Measurements from ENCODE around the gene SLC25A26. TPM values are rescaled to one million over a fixed set of nuclear protein-coding genes. Genes with fewer than 3 reads are reported as not detected.

The SLC25A26 gene
- total and polyA plus RNA-seq, 4 donors, result 19.8 to 23.4 (median 22.5) TPM

DNA sequence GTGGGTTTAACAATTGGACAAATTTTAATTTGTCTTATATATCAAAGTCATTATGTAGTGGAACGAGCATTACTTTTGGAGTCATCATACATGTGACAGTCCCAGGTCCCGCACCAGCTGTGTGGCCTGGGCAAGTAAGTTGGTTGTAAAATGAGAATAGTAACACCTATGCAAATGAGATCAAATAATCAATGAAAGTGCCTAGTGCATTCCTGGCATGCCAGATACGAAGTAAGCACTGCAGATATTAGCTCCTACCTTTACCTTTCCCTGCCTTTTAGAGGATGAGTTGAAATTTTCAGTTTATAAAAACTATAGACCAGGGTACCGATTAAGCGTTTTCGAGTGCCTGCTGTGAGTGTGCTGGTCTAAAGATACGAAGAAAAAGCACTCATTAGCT, 145.9 kb downstream of the SLC25A26 start:
- no peak for DNase-seq (ENCODE audit: low read depth in 4 of 6, low spot score in 6 of 6)
- Histone ChIP-seq H3K36me3 (ENCODE audit: control insufficient read depth, insufficient read depth, low read length) (peaks cover 8% of the 10 kb centered on the region), H3K27me3 (ENCODE audit: control insufficient read depth, insufficient read depth, low read length) (no peaks in the 10 kb centered on the region), H3K27ac (ENCODE audit: low read depth, low read length) (no peak overlapping the region), H3K4me3 (ENCODE audit: low read depth, low read length) (no peak overlapping the region), H3K9me3 (ENCODE audit: control insufficient read depth, insufficient read depth, low read length) (no peaks in the 10 kb centered on the region), H3K4me1 (ENCODE audit: control insufficient read depth, insufficient read depth, low read length) (no peaks in the 10 kb centered on the region)
- WGBS (ENCODE audit: insufficient coverage), result 93% methylated on average over 2 of the region's 7 CpGs

DNA sequence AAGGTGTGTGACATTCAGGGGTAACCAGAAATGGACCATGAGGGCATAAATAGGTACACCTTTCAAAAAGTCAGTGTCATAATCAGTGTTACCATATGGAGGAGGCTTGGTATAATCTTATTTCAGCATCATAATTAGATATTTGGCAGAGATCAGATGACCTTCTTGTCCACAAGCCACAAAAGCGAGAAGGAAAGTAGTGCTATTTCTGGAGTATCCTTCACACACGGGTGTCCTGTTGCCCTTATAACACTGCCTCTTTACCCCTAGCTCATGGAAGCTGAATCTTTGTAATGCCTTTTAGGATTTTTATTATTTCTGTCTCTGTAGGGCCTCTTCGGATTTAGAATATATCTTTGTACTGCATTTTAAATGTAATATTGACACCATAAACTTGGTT, 147.2 kb downstream of the SLC25A26 start:
- no peak for DNase-seq (ENCODE audit: low read depth in 4 of 6, low spot score in 6 of 6)
- no CpG with 5 or more reads among the region's 3 CpGs for WGBS (ENCODE audit: insufficient coverage)
- H3K36me3 ChIP-seq (ENCODE audit: control insufficient read depth, insufficient read depth, low read length), result peaks cover 10% of the 10 kb centered on the region

DNA sequence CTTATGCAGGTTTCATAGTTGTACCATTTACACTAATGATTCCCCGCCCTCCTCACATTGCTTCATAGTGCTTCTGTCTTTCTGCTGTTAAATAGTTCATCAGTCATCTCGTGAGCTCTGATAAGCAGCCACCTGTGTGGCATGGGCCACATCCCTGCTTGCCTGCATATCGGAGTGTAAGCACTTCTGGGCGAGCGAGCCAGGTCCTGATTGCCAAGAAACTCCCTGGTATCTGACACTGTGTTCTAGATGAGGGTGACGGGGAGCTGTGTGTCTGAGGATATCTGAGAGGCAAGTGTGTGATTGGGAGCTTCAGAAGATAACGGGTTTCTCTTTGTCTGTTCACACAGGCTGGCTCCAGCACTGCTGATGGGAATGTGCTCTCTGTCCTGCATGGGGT, 149.4 kb downstream of the SLC25A26 start:
- no peaks in the 10 kb centered on the region for H3K27me3 ChIP-seq (ENCODE audit: control insufficient read depth, insufficient read depth, low read length)
- peaks cover 10% of the 10 kb centered on the region for H3K36me3 ChIP-seq (ENCODE audit: control insufficient read depth, insufficient read depth, low read length)
- H3K4me3 ChIP-seq (ENCODE audit: low read depth, low read length), result no peak overlapping the region
- DNase-seq (ENCODE audit: low read depth in 4 of 6, low spot score in 6 of 6), result peak in 1 of 6 donors; percentile 24
- 79% methylated on average over 7 of the region's 7 CpGs for WGBS (ENCODE audit: insufficient coverage)
- H3K4me1 ChIP-seq (ENCODE audit: control insufficient read depth, insufficient read depth, low read length), result peaks cover 9% of the 10 kb centered on the region
- no peaks in the 10 kb centered on the region for H3K9me3 ChIP-seq (ENCODE audit: control insufficient read depth, insufficient read depth, low read length)
- H3K27ac ChIP-seq (ENCODE audit: low read depth, low read length), result no peak overlapping the region

More for the DNA sequence above, 147.2 kb downstream of the SLC25A26 start:
- no peak overlapping the region for H3K27ac ChIP-seq (ENCODE audit: low read depth, low read length)
- H3K4me3 ChIP-seq (ENCODE audit: low read depth, low read length), result no peak overlapping the region
- no peaks in the 10 kb centered on the region for H3K9me3 ChIP-seq (ENCODE audit: control insufficient read depth, insufficient read depth, low read length)
- H3K27me3 ChIP-seq (ENCODE audit: control insufficient read depth, insufficient read depth, low read length), result no peaks in the 10 kb centered on the region
- peaks cover 4% of the 10 kb centered on the region for H3K4me1 ChIP-seq (ENCODE audit: control insufficient read depth, insufficient read depth, low read length)

GRCh38 chr3:66371432-66371831, 150.6 kb downstream of the SLC25A26 start:
- no peak overlapping the region for H3K27ac ChIP-seq (ENCODE audit: low read depth, low read length)
- no peaks in the 10 kb centered on the region for H3K27me3 ChIP-seq (ENCODE audit: control insufficient read depth, insufficient read depth, low read length)
- H3K4me1 ChIP-seq (ENCODE audit: control insufficient read depth, insufficient read depth, low read length), result peaks cover 9% of the 10 kb centered on the region
- no peak overlapping the region for H3K4me3 ChIP-seq (ENCODE audit: low read depth, low read length)
- WGBS (ENCODE audit: insufficient coverage), result 58% methylated on average over 7 of the region's 7 CpGs
- H3K36me3 ChIP-seq (ENCODE audit: control insufficient read depth, insufficient read depth, low read length), result peaks cover 10% of the 10 kb centered on the region
- DNase-seq (ENCODE audit: low read depth in 4 of 6, low spot score in 6 of 6), result no peak
- H3K9me3 ChIP-seq (ENCODE audit: control insufficient read depth, insufficient read depth, low read length), result no peaks in the 10 kb centered on the region

- peak in 1 of 6 donors; percentile 49 for DNase-seq (ENCODE audit: low read depth in 4 of 6, low spot score in 6 of 6)
- Histone ChIP-seq H3K27ac (ENCODE audit: low read depth, low read length) (no peak overlapping the region), H3K9me3 (ENCODE audit: control insufficient read depth, insufficient read depth, low read length) (no peaks in the 10 kb centered on the region), H3K4me1 (ENCODE audit: control insufficient read depth, insufficient read depth, low read length) (peaks cover 9% of the 10 kb centered on the region), H3K4me3 (ENCODE audit: low read depth, low read length) (no peak overlapping the region), H3K27me3 (ENCODE audit: control insufficient read depth, insufficient read depth, low read length) (no peaks in the 10 kb centered on the region), H3K36me3 (ENCODE audit: control insufficient read depth, insufficient read depth, low read length) (peaks cover 19% of the 10 kb centered on the region)
- WGBS (ENCODE audit: insufficient coverage), result 49% methylated on average over 13 of the region's 18 CpGs
Measured at GRCh38 chr3:66372681-66373350, 152.0 kb downstream of the SLC25A26 start.

DNA sequence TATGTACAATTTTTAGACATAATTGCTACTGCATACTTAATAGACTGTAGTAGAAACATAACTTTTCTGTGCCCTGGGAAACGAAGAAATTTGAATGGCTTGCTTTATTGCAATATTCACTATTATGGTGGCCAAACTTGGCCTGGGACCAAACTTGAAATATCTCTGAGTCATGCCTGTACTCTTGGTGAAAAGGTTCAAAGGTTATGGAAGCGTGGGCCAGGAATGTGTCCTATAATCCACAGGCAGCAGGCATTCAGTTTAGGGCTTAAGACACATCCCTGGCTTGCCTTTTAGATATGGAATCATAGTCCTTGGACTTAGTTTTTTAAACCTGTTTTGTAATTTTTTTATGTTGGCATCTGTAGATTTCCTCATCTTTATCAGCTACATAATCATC, 155.8 kb downstream of the SLC25A26 start:
- Histone ChIP-seq H3K4me1 (ENCODE audit: control insufficient read depth, insufficient read depth, low read length) (peaks cover 12% of the 10 kb centered on the region), H3K27ac (ENCODE audit: low read depth, low read length) (no peak overlapping the region), H3K4me3 (ENCODE audit: low read depth, low read length) (no peak overlapping the region), H3K9me3 (ENCODE audit: control insufficient read depth, insufficient read depth, low read length) (no peaks in the 10 kb centered on the region), H3K36me3 (ENCODE audit: control insufficient read depth, insufficient read depth, low read length) (peaks cover 42% of the 10 kb centered on the region), H3K27me3 (ENCODE audit: control insufficient read depth, insufficient read depth, low read length) (no peaks in the 10 kb centered on the region)
- DNase-seq (ENCODE audit: low read depth in 4 of 6, low spot score in 6 of 6), result no peak
- 100% methylated on average over 1 of the region's 2 CpGs for WGBS (ENCODE audit: insufficient coverage)

DNA sequence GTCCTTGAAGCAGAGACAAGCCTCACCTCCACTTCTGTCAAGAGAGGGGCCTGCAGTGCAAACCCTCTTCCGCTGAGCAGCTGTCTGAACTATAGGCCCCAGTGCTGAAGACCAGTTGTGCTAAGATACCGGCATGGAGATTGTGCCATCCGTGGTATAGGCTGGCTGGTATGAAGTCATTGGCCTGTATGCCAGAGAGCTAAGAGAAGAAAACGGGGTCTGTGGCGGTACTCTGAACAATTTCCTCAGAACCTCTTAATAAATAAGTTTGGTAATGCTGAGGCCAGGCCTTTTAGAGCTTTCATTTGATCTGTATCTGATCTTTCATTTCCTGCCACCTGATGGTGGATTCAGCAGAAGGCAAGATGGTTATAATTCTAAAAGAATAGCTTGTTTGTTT, 157.0 kb downstream of the SLC25A26 start:
- H3K4me1 ChIP-seq (ENCODE audit: control insufficient read depth, insufficient read depth, low read length), result peaks cover 11% of the 10 kb centered on the region
- 100% methylated on average over 3 of the region's 5 CpGs for WGBS (ENCODE audit: insufficient coverage)
- no peak overlapping the region for H3K27ac ChIP-seq (ENCODE audit: low read depth, low read length)
- H3K27me3 ChIP-seq (ENCODE audit: control insufficient read depth, insufficient read depth, low read length), result no peaks in the 10 kb centered on the region
- no peak overlapping the region for H3K4me3 ChIP-seq (ENCODE audit: low read depth, low read length)
- peaks cover 48% of the 10 kb centered on the region for H3K36me3 ChIP-seq (ENCODE audit: control insufficient read depth, insufficient read depth, low read length)
- no peaks in the 10 kb centered on the region for H3K9me3 ChIP-seq (ENCODE audit: control insufficient read depth, insufficient read depth, low read length)
- DNase-seq (ENCODE audit: low read depth in 4 of 6, low spot score in 6 of 6), result no peak

GRCh38 chr3:66378256-66378655, 157.5 kb downstream of the SLC25A26 start:
- peaks cover 8% of the 10 kb centered on the region for H3K4me1 ChIP-seq (ENCODE audit: control insufficient read depth, insufficient read depth, low read length)
- peak in 1 of 6 donors; percentile 63 for DNase-seq (ENCODE audit: low read depth in 4 of 6, low spot score in 6 of 6)
- H3K27ac ChIP-seq (ENCODE audit: low read depth, low read length), result no peak overlapping the region
- H3K36me3 ChIP-seq (ENCODE audit: control insufficient read depth, insufficient read depth, low read length), result peaks cover 53% of the 10 kb centered on the region
- 31% methylated on average over 4 of the region's 5 CpGs for WGBS (ENCODE audit: insufficient coverage)
- no peaks in the 10 kb centered on the region for H3K9me3 ChIP-seq (ENCODE audit: control insufficient read depth, insufficient read depth, low read length)
- no peaks in the 10 kb centered on the region for H3K27me3 ChIP-seq (ENCODE audit: control insufficient read depth, insufficient read depth, low read length)
- no peak overlapping the region for H3K4me3 ChIP-seq (ENCODE audit: low read depth, low read length)

- no peak for DNase-seq (ENCODE audit: low read depth in 4 of 6, low spot score in 6 of 6)
- WGBS (ENCODE audit: insufficient coverage), result 90% methylated on average over 2 of the region's 9 CpGs
- H3K4me3 ChIP-seq (ENCODE audit: low read depth, low read length), result no peak overlapping the region
- peaks cover 5% of the 10 kb centered on the region for H3K4me1 ChIP-seq (ENCODE audit: control insufficient read depth, insufficient read depth, low read length)
- H3K27ac ChIP-seq (ENCODE audit: low read depth, low read length), result no peak overlapping the region
- H3K36me3 ChIP-seq (ENCODE audit: control insufficient read depth, insufficient read depth, low read length), result peaks cover 64% of the 10 kb centered on the region
- no peaks in the 10 kb centered on the region for H3K9me3 ChIP-seq (ENCODE audit: control insufficient read depth, insufficient read depth, low read length)
- no peaks in the 10 kb centered on the region for H3K27me3 ChIP-seq (ENCODE audit: control insufficient read depth, insufficient read depth, low read length)
Measured at GRCh38 chr3:66379565-66379964, 158.8 kb downstream of the SLC25A26 start.

- Histone ChIP-seq H3K4me1 (ENCODE audit: control insufficient read depth, insufficient read depth, low read length) (peaks cover 5% of the 10 kb centered on the region), H3K27ac (ENCODE audit: low read depth, low read length) (no peak overlapping the region), H3K27me3 (ENCODE audit: control insufficient read depth, insufficient read depth, low read length) (no peaks in the 10 kb centered on the region), H3K9me3 (ENCODE audit: control insufficient read depth, insufficient read depth, low read length) (no peaks in the 10 kb centered on the region), H3K4me3 (ENCODE audit: low read depth, low read length) (no peak overlapping the region), H3K36me3 (ENCODE audit: control insufficient read depth, insufficient read depth, low read length) (peaks cover 72% of the 10 kb centered on the region)
- DNase-seq (ENCODE audit: low read depth in 4 of 6, low spot score in 6 of 6), result no peak
- 96% methylated on average over 20 of the region's 26 CpGs for WGBS (ENCODE audit: insufficient coverage)
Measured at GRCh38 chr3:66380200-66380932, 159.6 kb downstream of the SLC25A26 start.
